HG03432 (cell line): ENCODE data around the gene TMEM204.

Experiments
- ATAC-seq: cut with Tn5 transposase; IDR thresholded peaks from one replicate; pipeline ENCODE4 v1.9.1; 2021; ENCODE audit warnings: mild to moderate bottlenecking, moderate library complexity; ENCODE audit not compliant: unreplicated experiment

The TMEM204 gene

DNA sequence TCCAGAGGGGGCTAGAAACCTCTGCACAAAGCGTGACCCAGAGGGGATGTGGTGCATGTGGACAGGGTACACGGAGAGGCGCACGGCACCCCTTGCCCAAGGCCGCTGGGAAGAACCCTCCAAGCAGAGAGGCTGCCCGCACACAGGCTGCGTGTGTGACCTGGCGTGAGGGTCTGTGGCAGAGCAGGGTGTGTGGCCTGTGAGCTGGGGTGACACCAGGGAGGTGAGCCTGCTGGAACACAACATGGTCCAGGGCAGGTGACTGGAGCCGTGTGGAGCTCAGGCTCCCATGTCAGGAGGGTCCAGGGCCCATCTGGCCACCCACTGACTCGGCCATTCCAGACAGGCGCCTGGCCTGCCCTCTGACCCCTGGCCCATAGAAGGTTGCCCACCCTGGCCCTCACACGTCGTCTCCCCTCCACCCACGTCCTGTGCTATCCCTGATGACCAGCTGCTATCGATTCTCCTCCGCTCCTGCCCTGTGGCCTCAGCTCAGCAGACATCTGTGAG is 14.8 kb upstream of the TMEM204 start:
- ATAC-seq, result no peak

DNA sequence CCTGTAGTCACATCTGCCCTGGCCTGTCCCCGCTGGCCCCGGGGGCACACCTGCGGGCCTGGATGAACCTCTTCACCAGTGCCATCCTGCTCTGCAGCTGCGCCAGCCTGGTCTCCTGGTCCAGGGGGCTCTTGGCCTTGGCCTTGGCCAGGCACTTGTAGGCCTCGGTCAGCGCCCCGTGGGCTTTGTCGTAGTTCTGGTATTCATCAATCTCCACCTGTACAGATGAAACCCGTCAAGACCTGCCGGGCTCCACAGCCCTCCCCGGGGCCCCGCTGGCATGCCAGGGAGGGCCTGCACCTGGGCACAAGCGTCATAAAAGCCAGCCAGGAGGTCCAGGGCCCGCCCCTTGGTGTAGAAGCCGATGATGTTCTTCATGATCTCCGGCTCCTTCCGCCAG is 13.6 kb upstream of the TMEM204 start:
- no peak for ATAC-seq

DNA sequence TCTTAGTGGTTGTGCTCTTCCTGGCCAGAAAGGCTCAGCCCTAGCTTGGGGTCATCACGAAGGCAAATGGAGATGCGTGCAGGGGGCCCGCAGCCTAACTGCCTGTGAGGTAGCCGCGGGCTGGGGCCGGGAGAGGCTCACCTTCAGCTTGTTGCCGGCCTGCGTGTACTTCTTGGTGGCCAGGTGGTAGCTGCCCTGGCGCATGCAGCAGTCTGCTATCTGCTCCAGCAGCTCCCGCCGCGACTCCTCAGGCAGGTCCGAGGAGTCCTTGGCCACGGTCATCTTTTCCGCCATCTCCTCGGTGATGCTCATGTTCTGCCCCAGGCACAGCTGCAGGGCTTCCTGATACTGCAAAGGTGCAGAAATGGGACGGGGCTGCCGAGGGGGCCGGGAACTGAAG is 13.0 kb upstream of the TMEM204 start:
- ATAC-seq, result no peak

DNA sequence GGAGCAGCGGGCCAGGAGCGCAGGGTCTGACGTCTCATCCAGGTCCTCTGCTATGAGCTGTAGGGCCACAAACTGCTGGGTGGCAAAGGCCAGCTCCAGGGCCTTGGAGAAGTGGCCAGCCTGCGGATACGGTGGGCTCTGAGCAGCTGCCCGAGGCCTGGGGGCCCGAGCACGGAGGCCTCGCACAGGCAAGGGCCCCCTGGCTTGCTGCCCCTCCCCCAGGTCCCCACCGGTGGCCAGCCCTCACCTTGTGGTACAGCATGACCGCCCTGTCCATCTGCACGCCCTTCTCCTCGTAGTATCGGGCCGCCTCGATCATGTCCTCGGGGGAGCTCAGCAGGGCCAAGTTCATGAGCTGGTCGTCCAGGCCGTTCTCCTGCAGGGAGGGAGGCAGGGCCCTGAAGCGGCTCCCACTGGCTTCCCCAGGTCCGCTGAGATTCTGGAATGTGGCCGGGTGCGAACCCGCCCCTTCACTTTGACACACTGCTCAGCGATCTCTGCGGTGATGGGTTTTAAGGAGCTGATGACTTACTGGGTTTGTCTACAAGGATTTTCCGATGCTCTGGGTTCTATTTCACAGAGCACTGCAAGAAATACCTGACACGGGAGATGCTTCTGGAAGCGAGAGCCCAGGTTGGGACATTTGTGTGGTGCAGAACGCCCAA is 9.8 kb upstream of the TMEM204 start:
- ATAC-seq, result no peak

DNA sequence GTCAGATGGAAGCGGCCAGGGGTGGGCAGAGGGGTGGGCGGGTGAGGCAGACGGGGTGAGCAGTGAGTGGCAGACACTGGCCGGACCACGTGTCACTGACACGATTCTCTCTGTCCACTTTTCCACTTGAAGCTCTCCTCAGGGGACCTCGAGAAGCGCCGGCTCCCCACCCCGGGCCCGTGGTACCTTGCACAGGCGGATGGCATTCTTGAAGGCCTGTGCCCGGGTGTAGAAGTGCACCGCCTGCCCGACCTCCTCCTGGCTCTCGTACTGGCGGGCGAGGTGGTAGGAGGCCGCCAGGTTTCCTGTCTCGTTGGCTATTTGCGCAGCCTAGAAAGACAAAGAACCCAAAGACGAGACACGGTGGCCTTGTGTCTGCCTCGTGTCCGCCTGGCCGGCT is 9.1 kb upstream of the TMEM204 start:
- ATAC-seq, result no peak

DNA sequence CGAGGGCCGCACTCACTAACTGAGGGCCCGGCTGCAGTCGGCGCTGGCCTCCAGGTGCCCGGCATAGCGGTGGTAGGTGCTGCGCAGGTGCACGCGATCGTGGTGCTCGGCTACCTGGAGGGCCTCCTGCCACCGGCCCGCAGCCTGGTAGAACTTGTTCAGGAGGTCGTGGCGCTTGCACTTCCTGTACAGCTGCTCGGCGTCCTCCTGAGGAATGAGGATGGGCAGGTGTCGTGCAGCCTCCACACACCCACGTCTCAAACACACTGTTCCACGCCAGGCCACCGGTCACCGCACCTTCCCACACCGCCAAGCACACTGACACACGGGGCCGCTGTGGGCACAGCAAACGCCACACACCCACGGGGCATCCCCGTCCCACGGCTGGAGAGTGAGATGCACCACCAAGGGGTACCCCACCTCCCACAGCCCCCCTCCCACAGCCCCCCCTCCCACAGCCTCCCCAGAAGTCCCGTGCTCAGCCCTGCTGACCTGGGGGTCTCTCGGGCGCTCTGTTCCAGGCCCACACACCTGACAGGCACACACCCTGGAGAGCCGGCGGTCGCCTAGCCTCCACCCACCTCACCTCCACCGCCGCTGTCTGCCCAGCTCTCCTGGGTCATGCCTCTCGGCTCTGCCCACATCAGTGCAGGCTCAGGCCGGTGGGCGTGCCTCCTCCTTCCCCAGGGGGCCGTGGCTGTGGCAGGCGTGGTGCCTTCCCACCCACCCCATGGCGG is 7.4 kb upstream of the TMEM204 start:
- ATAC-seq, result no peak

DNA sequence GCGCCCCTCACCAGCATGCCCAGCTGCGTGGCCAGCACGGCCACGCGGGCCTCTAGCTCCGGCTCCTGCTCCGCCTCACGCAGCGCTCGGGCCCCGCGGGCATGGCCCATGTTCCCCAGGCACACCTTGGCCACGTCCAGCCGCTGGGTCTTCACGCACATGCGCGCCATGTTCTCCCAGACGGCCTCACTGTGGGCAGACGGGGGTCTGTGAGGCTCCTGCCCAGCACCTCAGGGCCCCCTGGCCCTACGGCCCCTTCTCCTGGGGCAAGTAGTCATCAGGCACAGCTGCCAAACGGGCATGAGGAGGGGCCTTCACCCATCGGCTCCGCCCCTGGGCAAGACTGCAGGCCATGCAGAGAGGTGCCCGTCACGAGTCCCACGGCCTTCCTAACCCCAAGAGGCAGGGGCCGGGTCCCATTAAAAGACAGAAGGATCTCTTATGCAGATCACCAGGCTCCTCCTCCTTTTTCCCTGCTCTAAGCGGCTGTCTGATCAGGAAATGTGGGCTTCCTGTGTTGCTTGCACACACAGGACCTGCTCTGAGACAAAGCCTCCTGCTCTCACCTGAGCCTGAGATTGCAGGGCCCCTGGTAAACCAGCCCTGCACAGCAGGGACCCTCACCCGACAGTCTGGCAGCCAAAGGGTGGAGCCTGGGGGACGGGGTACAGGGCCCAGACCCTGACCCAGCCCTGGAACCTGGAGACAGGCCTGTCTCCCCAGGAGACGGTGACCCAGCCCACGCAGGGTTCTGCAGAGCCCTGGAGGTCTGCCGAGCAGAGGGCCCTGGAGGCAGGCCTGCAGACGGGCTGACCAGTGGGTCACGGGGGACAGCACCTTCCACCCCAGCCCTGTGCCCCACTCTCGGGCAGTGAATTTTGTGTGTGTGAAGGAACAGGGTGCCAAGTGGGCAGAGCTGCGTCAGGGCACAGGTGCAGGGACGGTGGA is 6.6 kb upstream of the TMEM204 start:
- ATAC-seq, result no peak

DNA sequence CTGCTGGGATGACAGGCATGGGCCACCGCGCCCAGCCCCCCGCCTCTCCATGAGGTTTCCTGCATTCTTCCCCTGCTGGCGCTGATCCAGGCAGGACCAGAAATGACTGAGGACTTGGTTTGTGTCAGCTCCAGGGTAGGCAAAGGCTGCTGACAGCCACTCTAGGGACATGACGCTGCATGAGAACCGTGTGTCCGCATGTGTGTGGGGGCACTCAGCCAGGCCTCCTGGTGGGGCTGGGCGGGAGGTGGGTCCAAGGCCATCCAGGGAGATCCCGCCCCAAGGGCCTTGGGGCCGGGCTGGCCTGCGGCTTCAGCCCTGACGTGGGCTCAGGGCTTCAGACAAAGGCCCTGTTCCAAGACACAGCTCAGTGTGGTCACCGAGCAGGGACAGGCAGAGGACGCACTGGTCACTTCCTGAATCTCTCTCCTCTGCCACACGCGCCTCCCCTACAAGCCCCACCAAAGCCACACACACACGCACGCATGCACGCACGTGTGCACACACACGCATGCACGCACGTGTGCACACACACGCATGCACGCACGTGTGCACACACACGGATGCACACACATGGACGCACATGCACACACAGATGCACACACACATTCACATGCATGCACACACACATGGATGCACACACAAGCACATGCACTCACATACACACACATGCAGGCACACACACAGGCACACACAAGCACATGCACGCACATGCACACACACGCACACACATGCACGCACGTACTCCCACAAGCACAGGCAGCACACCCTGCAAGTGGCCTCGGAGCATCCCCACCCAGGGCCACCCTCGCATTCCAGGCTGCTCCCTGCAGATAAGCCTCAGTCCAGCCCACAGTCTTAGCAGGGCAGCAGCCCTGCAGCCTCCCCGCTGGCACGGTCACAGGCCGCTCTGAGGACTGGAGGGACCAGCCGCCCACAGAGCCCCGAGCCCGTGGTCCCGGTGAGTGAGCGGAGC is 5.3 kb upstream of the TMEM204 start:
- no peak for ATAC-seq

DNA sequence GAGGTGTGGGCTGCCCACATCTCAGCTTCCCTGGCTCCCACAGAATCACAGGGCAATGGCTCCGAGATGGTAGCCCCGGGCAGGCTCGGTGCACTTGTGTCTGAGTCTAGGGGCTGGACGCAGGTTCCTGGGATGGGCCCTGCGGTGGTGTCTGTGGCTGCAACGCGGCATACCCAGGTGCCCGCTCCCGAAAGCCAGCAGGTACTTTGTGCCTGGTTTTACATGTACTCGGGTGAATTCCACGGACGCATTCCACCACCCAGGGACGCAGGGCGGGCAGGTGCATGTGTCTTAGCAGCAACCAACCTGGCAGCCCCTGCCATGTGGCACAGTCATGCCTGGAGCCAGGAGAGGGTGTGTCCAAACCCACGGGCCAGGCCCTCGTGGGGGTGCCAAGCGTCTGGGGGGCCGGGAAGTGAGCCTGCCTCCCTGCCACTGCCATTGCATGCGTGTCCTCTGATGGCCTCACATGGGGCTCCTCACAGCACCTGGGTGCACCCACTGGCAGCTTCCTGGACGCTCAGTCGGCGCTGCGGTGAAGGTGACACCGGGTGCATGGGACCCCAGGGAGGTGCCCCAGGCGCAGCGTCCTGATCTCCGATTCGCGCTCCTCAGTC is 4.4 kb upstream of the TMEM204 start:
- no peak for ATAC-seq

DNA sequence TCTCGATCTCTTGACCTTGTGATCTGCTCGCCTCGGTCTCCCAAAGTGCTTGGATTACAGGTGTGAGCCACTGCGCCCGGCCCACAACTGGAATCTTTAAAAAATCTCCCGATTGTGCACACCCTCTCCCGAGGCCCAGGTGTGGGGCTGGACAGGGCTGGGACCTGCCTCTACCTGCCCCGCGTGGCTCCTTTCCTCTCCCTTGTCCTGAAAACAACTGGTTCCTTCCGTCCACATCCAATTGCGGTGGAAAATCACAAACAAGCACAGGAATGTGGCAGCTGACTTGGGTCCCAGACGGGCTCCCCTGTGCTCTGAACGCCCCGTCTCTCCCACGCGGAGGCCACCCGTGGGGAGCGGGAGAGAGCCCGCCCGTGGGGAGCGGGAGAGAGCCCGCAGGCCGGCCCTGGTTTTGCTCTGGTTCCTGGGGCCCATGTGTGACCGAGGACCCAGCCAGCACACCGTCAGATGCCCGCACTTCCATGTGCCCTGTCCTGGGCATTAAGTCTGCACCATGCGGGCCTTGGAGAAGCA is 3.0 kb upstream of the TMEM204 start:
- ATAC-seq, result no peak

DNA sequence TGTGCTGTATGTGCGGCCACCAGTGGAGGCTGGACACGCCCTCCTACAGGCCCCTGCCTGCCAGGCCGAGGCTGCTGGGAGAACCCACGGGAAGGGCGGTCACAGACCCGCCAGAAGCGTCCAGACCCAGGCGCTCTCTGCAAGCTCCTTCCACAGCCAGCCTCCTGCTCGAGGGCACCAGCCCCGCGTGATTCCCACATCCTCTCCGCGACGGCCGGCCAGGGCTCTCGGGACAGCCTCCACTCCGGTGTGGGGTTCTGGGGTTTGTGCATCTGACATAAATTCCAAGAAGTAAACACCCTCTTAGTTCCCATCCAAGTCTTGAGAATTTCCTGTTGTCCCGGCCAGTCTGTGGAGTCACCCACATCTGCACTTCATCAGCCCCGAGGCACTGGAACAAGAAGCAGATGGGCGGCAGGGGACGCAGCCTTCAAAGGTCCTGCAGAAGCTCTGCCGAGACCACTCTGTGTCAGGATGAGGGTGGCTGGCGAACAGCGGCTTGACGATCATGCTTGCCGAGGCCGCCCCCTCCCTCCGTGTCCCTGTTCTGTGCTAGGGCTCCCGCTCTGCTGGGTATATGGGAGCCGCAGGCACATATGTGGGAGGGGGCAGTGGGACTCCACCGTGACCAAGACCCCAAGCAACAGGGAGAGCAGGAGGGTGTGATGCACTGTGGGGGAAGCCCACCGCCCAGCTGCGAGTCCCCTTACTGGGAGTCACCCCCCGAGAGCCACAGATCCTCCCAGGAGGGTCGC is 2.4 kb upstream of the TMEM204 start:
- ATAC-seq, result no peak

DNA sequence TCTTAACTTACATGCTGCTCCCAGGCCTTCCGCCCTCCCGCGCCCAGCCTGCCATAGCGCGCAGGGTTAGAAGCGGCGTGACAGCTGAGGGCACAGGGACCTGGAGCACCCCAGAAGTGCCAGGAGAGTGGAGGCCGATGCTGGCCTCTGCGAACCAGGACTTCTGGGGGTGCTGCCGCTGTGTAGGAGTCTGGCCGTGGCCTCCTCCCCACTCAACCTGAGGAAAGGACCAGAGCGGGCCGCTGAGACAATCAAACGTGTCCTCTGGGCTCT is 1.9 kb upstream of the TMEM204 start:
- no peak for ATAC-seq

DNA sequence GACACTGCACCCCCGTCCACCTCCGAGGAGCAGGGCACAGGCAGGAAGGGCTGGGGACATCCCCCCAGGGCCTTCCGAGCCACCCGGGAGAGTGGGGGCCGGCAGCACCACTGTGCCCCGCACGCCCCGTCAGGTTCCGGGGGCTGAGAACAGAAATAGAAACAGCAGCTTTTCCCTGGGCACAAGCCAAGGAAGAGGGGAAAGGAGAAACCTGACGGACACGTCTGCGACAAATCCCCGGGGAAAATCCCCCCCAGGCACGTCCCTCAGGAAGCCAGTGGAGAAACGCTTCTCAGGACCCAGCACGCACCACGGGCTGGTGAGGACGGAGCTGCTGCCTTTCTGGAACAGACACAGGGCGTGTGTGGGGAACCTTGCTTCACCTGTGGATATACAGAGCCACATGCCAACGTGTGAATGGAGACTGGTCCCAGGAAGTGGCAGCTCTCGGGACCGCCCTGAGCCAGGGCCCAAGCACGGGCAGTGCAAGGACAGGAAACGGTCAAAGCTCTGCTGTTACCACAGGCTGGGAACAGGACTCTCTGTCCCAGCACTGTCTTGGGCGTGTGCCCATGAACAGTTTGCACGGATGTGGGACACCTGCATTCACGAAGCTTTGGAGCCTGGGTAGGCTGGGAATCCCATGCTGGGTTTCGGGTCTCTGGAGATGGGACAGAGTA is 1.2 kb upstream of the TMEM204 start:
- ATAC-seq, result no peak

DNA sequence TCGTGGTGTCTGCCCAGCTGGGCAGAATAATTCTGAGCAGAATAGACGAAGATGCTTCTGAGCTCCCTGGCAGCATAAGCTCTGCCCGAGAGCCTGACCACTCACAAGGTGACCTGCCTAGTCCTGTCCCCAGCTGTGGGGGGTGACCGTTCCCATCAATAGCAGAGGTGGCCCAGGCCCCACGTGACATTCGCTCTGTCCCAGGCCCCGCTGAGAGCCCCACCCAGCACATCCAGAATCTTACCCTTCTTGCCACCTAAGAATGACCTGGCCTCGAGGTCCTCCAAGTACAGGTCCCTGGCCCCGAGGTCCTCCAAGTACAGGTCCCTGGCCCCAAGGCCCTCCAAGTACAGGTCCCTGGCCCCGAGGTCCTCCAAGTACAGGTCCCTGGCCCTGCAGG is 695 bp upstream of the TMEM204 start:
- no peak for ATAC-seq

DNA sequence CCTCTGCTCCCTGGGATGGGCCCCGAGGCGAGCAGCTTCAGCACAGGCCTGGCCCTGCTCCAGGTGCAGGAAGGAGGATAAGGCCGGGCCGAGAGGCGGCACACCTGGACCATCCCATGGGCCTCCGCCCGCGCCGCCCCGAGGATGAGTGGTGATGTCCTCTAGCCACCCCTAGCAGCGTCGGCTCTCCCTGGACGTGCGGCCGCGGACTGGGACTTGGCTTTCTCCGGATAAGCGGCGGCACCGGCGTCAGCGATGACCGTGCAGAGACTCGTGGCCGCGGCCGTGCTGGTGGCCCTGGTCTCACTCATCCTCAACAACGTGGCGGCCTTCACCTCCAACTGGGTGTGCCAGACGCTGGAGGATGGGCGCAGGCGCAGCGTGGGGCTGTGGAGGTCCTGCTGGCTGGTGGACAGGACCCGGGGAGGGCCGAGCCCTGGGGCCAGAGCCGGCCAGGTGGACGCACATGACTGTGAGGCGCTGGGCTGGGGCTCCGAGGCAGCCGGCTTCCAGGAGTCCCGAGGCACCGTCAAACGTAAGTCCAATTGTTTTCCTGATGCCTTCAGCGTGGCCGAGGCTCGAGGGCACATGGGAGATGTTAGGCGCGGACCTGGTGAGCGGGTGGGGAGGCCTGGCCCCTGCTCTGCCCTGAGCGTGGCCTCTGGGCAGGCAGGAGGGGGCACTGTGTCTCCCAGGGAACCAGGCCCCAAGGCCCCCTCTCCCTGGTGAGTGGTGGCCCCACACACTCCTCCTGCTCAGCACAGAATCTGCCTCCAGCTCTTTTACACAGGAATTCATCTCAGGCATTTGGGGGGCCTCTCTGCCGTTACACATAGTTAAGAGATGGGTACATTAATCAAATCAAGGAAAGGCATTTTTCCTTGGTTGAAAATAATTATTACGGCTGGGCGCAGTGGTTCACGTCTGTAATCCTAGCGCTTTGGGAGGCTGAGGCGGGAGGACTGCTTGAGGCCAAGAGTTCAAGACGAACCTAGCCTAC is 855 bp downstream of the TMEM204 start:
- ATAC-seq, result no peak

DNA sequence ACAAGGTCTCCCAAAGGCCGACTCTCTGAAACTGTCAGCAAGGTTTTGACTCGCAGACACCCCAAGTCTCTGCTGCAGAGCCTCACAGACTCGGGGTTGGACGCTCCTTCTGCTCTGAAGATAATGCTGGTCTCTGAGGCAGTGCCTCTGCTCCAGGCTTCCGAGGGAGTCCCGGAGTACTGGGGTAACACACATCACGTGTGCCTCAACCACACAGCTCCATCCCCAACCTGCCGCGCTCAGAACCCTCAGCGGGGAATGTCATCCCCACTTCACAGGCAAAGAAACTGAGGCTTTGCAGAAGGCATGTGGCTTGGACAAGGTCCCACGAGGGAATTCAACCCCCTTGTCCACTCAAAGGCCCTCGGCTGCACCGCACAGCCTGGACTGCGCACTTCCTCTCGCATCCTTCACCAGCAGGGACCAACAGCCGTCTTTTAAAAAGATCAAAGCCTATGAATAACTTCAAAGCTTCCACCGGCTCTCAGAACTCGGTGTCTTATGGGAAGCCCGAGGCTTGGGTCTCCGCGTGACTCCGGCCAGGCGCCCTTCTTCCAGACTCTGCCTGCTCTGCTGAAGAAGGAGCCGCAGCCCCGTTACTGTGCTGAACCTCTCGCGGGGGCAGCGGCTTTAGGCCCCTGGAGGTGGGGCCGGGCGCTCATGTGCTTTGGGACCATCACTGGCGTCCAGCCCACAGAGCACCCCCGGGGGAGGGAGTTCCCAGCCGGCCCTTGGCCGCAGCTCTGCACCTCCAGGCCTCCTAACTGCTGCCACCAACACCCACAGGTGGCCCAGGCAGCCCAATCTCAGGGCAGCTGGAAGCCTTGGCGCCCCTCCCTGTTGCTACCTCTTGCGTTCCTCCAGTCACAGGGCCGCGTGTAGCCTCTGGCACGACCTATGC is 2.2 kb downstream of the TMEM204 start:
- ATAC-seq, result no peak
